ENCODE data around the gene ALG8. TPM values are rescaled to one million over a fixed set of nuclear protein-coding genes. Genes with fewer than 3 reads are reported as not detected.

ALG8 gene
- total RNA-seq, 1 donor from 2014 or later = 31.5 TPM

GRCh38 chr11:78163828-78164227, 24.4 kb upstream of the ALG8 start:
- Histone ChIP-seq H3K4me1 (peaks cover 10% of the 10 kb centered on the region), H3K9me3 (no peaks in the 10 kb centered on the region), H3K36me3 (no peaks in the 10 kb centered on the region), H3K27ac (no peak overlapping the region), H3K4me3 (no peak overlapping the region), H3K27me3 (no peaks in the 10 kb centered on the region)
- ATAC-seq = no peak
- intact Hi-C loops (cut with DNase I) = no loop called here
- no peak for DNase-seq
- no peak for TF ChIP-seq CTCF (IDR thresholded peaks at IDR 0.05)

GRCh38 chr11:78161962-78162371, 22.5 kb upstream of the ALG8 start:
- H3K9me3 ChIP-seq = no peaks in the 10 kb centered on the region
- H3K4me3 ChIP-seq = no peak overlapping the region
- no peaks in the 10 kb centered on the region for H3K36me3 ChIP-seq
- no peak for TF ChIP-seq CTCF (IDR thresholded peaks at IDR 0.05)
- no peaks in the 10 kb centered on the region for H3K4me1 ChIP-seq
- intact Hi-C loops (cut with DNase I) = no loop called here
- H3K27me3 ChIP-seq = no peaks in the 10 kb centered on the region
- no peak for DNase-seq
- no peak for ATAC-seq
- no peak overlapping the region for H3K27ac ChIP-seq

- intact Hi-C loops (cut with DNase I) = no loop called here
- H3K4me3 ChIP-seq = no peak overlapping the region
- no peaks in the 10 kb centered on the region for H3K36me3 ChIP-seq
- no peaks in the 10 kb centered on the region for H3K9me3 ChIP-seq
- no peak for ATAC-seq
- H3K4me1 ChIP-seq = no peaks in the 10 kb centered on the region
- DNase-seq = no peak
- H3K27me3 ChIP-seq = no peaks in the 10 kb centered on the region
- H3K27ac ChIP-seq = no peak overlapping the region
- no peak for TF ChIP-seq CTCF (IDR thresholded peaks at IDR 0.05)
Measured at GRCh38 chr11:78161346-78161745, 21.9 kb upstream of the ALG8 start.

- TF ChIP-seq CTCF (IDR thresholded peaks at IDR 0.05) = no peak
- ATAC-seq (no peak), DNase-seq (no peak)
- H3K27ac ChIP-seq = no peak overlapping the region
- H3K36me3 ChIP-seq = no peaks in the 10 kb centered on the region
- H3K9me3 ChIP-seq = no peaks in the 10 kb centered on the region
- intact Hi-C loops (cut with DNase I) = no loop called here
- H3K27me3 ChIP-seq = no peaks in the 10 kb centered on the region
- no peaks in the 10 kb centered on the region for H3K4me1 ChIP-seq
- no peak overlapping the region for H3K4me3 ChIP-seq
Measured at GRCh38 chr11:78160557-78160956, 21.1 kb upstream of the ALG8 start.

- H3K4me3 ChIP-seq = no peak overlapping the region
- no peak for ATAC-seq
- no peak for DNase-seq
- H3K36me3 ChIP-seq = no peaks in the 10 kb centered on the region
- H3K9me3 ChIP-seq = no peaks in the 10 kb centered on the region
- H3K4me1 ChIP-seq = no peaks in the 10 kb centered on the region
- H3K27ac ChIP-seq = peak overlapping the region; percentile 17
- no peak for TF ChIP-seq CTCF (IDR thresholded peaks at IDR 0.05)
- H3K27me3 ChIP-seq = no peaks in the 10 kb centered on the region
- intact Hi-C loops (cut with DNase I) = no loop called here
Measured at GRCh38 chr11:78158987-78159652, 19.7 kb upstream of the ALG8 start.
